ENCODE data around the gene PKMYT1.
A peak's percentile ranks its signal among the peaks of the same experiment; 100 is the strongest.

Gene PKMYT1

GRCh38 chr16:2971985-2972784 is 8.1 kb downstream of the PKMYT1 start:
- DNase-seq, result no peak

- no peak for DNase-seq
Observed at GRCh38 chr16:2971134-2971984, 8.9 kb downstream of the PKMYT1 start.

GRCh38 chr16:2970563-2970962 is 9.7 kb downstream of the PKMYT1 start:
- DNase-seq, result no peak

GRCh38 chr16:2969545-2970521 is 10.4 kb downstream of the PKMYT1 start:
- no peak for DNase-seq

- DNase-seq, result peak; percentile 69
Observed at GRCh38 chr16:2968738-2969544, 11.3 kb downstream of the PKMYT1 start, which contains the start of gene PAQR4. Gene PAQR4, plus strand, starts transcription at chr16:2969348. Its CDS starts 327 bp downstream, at chr16:2969675.

GRCh38 chr16:2968368-2968737 is 11.9 kb downstream of the PKMYT1 start:
- no peak for DNase-seq

GRCh38 chr16:2967721-2968161 is 12.5 kb downstream of the PKMYT1 start:
- no peak for DNase-seq

GRCh38 chr16:2967211-2967631 is 13.0 kb downstream of the PKMYT1 start:
- DNase-seq, result no peak

GRCh38 chr16:2966808-2967191 is 13.4 kb downstream of the PKMYT1 start:
- DNase-seq, result no peak

GRCh38 chr16:2966043-2966807 is 14.0 kb downstream of the PKMYT1 start:
- no peak for DNase-seq

- no peak for DNase-seq
Observed at GRCh38 chr16:2964475-2965336, 15.5 kb downstream of the PKMYT1 start.

- DNase-seq, result no peak
Observed at GRCh38 chr16:2963723-2964474, 16.3 kb downstream of the PKMYT1 start, which contains the start of gene KREMEN2. Gene KREMEN2, plus strand, starts transcription at chr16:2964275. Its CDS starts 246 bp downstream, at chr16:2964521.

GRCh38 chr16:2963074-2963722 is 17.0 kb downstream of the PKMYT1 start:
- DNase-seq, result no peak

- no peak for DNase-seq
Observed at GRCh38 chr16:2962334-2963073, 17.7 kb downstream of the PKMYT1 start.

GRCh38 chr16:2960183-2961010 is 19.8 kb downstream of the PKMYT1 start:
- no peak for DNase-seq

- no peak for DNase-seq
Observed at GRCh38 chr16:2959206-2959605, 21.0 kb downstream of the PKMYT1 start.

GRCh38 chr16:2956579-2956956 is 23.7 kb downstream of the PKMYT1 start:
- no peak for DNase-seq

Measured in NCI-H187 treated with DMSO at 0.1 percent for 48 hours (cell line).